ENCODE measurements around the gene USP32.
"Not testable (repeated sequence)": the region's sequence is repeated elsewhere in the genome, so short reads cannot be mapped to it uniquely, and the experiment has no call there.

USP32 gene

DNA sequence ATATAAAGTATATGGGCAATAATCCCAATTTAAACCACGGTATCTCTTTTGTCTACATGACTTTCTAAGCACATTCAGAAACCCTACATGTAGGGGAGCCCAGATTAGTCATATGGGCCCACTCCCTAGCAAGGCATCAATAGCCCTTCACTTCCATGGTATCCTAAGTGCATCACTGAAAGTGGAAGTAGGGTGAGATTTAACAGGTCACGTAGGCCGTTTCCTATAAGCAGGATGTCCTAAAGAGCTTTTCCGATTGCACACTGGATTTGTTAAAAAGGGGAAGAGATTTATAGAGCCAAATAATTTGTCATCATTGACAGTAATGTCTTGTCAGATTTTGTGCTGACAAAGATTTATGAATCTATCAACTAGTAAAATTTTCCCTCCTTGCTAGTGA is 203.2 kb downstream of the USP32 start:
- Histone ChIP-seq H3K4me3 (ENCODE audit: low read depth in 1 of 2, low read length in 2 of 2) (no peak overlapping the region), H3K9ac (ENCODE audit: low read depth in 1 of 2, low read length in 2 of 2) (no peak overlapping the region), H3K27ac (ENCODE audit: low read depth, low read length) (no peak overlapping the region), H3K4me1 (ENCODE audit: control insufficient read depth in 1 of 2, insufficient read depth in 2 of 2, low read length in 2 of 2) (no peaks in the 10 kb centered on the region), H3K36me3 (ENCODE audit: control insufficient read depth in 1 of 2, insufficient read depth in 2 of 2, low read length in 2 of 2) (peaks cover 0 to 44% of the 10 kb centered on the region in 2 donors), H3K9me3 (ENCODE audit: control insufficient read depth in 1 of 2, low read length in 2 of 2) (no peaks in the 10 kb centered on the region), H3K27me3 (ENCODE audit: control insufficient read depth in 1 of 2, insufficient read depth in 2 of 2, low read length in 2 of 2) (no peaks in the 10 kb centered on the region)

DNA sequence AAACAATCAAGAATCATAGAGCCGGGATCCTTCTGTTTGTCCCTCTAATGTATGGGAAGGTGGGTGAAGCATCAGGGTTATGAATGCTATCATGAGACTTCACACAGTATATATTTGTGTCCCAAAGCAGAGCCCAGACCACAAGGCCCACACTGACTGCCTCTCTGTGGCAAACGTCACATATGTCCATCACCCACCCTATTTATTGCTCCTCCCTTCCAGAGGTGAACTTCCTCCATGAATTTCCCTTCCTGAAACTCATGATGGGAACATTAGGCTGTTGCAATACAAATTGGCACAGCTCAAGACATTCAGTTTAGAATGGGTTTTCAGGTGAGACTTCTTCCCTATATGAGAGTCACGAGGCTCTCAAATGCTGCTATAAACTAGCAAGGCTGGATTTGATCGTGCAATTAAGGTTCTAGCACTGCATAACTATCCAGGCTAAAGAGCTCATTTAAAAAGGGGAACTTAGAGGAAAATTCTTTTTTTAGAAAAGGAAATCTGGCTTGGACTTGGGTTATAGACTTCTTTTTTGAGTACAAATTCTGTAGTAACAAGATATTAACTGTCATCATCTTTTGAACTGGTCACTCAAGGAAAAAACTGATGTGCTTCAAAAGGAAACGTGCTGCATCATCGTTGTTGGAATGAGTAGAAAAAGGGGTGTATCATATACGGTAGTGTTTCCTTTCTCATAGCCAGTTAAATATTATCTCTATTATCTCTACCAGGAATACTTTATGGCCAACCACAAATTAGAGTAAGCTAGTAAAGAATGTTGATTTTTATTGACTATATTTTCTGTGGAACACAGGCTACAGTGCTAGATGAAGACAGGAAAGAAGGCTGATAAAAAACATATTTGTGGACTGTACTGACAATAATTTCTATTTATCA is 204.8 kb downstream of the USP32 start:
- not testable (repeated sequence) for H3K9ac ChIP-seq (ENCODE audit: low read depth in 1 of 2, low read length in 2 of 2); H3K4me3 ChIP-seq (ENCODE audit: low read depth in 1 of 2, low read length in 2 of 2); H3K9me3 ChIP-seq (ENCODE audit: control insufficient read depth in 1 of 2, low read length in 2 of 2); H3K4me1 ChIP-seq (ENCODE audit: control insufficient read depth in 1 of 2, insufficient read depth in 2 of 2, low read length in 2 of 2); H3K27me3 ChIP-seq (ENCODE audit: control insufficient read depth in 1 of 2, insufficient read depth in 2 of 2, low read length in 2 of 2); H3K27ac ChIP-seq (ENCODE audit: low read depth, low read length)
- H3K36me3 ChIP-seq (ENCODE audit: control insufficient read depth in 1 of 2, insufficient read depth in 2 of 2, low read length in 2 of 2) = peaks cover 5 to 44% of the 10 kb centered on the region in 2 donors

DNA sequence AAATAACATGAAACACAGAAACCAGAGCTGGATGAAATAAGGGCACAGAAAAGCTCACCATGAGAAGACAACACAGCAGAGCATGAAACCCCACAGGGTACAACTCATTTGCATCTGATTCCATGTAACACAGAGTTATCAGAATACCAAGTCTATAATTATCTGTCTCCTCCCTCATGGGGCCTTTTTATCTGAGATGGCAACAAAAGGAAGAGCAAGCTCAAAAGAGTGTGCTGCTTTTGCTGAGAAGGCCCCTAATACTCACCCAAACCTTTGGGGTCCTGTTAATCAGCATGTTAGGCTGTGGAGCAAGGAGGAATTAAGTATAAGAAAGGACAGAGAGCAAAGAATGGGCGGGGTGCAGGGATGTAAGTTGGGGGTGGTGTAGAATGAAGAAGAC is 205.6 kb downstream of the USP32 start:
- H3K36me3 ChIP-seq (ENCODE audit: control insufficient read depth in 1 of 2, insufficient read depth in 2 of 2, low read length in 2 of 2) = peaks cover 5 to 41% of the 10 kb centered on the region in 2 donors

DNA sequence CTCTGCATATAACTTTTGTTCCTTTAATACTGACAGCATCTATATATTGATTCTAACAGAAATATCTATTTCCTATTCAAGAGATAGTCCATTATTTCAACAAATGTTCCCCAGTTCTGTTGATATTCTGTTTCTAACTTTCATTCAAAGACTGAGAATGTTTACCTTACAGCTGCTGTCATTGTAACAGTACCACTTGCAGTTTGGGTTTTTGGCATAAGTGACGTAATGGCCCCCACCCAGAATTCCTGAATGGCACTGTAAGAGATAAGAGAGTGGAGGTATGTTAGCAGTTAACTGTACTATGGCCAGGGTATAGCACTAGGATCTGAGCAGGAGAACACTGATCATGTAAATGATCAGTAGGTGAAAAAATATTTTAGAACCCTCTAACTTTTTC is 211.6 kb downstream of the USP32 start:
- H3K4me3 ChIP-seq (ENCODE audit: low read depth in 1 of 2, low read length in 2 of 2); H3K27ac ChIP-seq (ENCODE audit: low read depth, low read length); H3K9me3 ChIP-seq (ENCODE audit: control insufficient read depth in 1 of 2, low read length in 2 of 2); H3K9ac ChIP-seq (ENCODE audit: low read depth in 1 of 2, low read length in 2 of 2); H3K27me3 ChIP-seq (ENCODE audit: control insufficient read depth in 1 of 2, insufficient read depth in 2 of 2, low read length in 2 of 2); H3K4me1 ChIP-seq (ENCODE audit: control insufficient read depth in 1 of 2, insufficient read depth in 2 of 2, low read length in 2 of 2): not testable (repeated sequence)
- H3K36me3 ChIP-seq (ENCODE audit: control insufficient read depth in 1 of 2, insufficient read depth in 2 of 2, low read length in 2 of 2) = peaks cover 5 to 27% of the 10 kb centered on the region in 2 donors

More for the DNA sequence above, 205.6 kb downstream of the USP32 start:
- not testable (repeated sequence) for H3K27ac ChIP-seq (ENCODE audit: low read depth, low read length); H3K4me3 ChIP-seq (ENCODE audit: low read depth in 1 of 2, low read length in 2 of 2); H3K27me3 ChIP-seq (ENCODE audit: control insufficient read depth in 1 of 2, insufficient read depth in 2 of 2, low read length in 2 of 2); H3K9me3 ChIP-seq (ENCODE audit: control insufficient read depth in 1 of 2, low read length in 2 of 2); H3K4me1 ChIP-seq (ENCODE audit: control insufficient read depth in 1 of 2, insufficient read depth in 2 of 2, low read length in 2 of 2); H3K9ac ChIP-seq (ENCODE audit: low read depth in 1 of 2, low read length in 2 of 2)

DNA sequence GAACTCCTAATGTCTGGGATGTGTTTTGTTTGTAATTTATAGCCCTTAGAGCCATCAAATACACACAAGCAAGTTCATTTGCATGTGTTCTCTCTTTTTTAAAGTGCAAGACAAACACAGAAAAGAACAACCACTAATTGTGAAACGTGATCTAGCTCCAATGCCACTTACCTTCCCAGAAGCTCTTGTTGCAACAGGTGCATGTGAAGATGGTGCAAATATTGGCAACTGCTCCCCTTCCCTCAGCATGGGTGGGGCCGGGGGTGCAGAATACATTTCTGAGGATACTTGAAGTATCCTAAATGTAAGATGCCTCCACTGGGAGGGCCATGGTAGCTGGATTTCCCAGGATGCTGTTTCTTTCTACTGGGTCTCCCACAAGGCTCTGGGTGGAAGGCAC is 213.8 kb downstream of the USP32 start:
- not testable (repeated sequence) for H3K27ac ChIP-seq (ENCODE audit: low read depth, low read length); H3K9me3 ChIP-seq (ENCODE audit: control insufficient read depth in 1 of 2, low read length in 2 of 2); H3K9ac ChIP-seq (ENCODE audit: low read depth in 1 of 2, low read length in 2 of 2); H3K4me1 ChIP-seq (ENCODE audit: control insufficient read depth in 1 of 2, insufficient read depth in 2 of 2, low read length in 2 of 2); H3K4me3 ChIP-seq (ENCODE audit: low read depth in 1 of 2, low read length in 2 of 2); H3K27me3 ChIP-seq (ENCODE audit: control insufficient read depth in 1 of 2, insufficient read depth in 2 of 2, low read length in 2 of 2)
- H3K36me3 ChIP-seq (ENCODE audit: control insufficient read depth in 1 of 2, insufficient read depth in 2 of 2, low read length in 2 of 2) = peaks cover 5 to 18% of the 10 kb centered on the region in 2 donors

DNA sequence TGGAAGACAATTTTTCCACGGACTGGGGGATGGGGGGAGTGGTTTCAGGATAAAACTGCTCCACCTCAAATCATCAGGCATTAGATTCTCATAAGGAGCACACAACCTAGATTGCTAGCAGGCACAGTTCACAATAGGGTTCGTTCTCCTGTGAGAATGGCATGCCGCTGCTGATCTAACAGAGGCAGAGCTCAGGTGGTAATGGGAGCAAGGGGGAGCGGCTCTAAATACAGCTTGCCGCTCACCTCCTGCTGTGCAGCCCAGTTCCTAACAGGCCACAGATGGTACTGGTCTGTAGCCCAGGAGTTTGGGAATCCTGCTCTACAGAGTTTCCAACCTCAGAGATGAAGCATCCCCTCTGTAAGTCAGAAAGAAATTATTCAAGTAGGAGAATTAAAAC is 215.2 kb downstream of the USP32 start:
- H3K4me1 ChIP-seq (ENCODE audit: control insufficient read depth in 1 of 2, insufficient read depth in 2 of 2, low read length in 2 of 2); H3K9ac ChIP-seq (ENCODE audit: low read depth in 1 of 2, low read length in 2 of 2); H3K9me3 ChIP-seq (ENCODE audit: control insufficient read depth in 1 of 2, low read length in 2 of 2); H3K27me3 ChIP-seq (ENCODE audit: control insufficient read depth in 1 of 2, insufficient read depth in 2 of 2, low read length in 2 of 2); H3K27ac ChIP-seq (ENCODE audit: low read depth, low read length); H3K4me3 ChIP-seq (ENCODE audit: low read depth in 1 of 2, low read length in 2 of 2): not testable (repeated sequence)
- peaks cover 0 to 13% of the 10 kb centered on the region in 2 donors for H3K36me3 ChIP-seq (ENCODE audit: control insufficient read depth in 1 of 2, insufficient read depth in 2 of 2, low read length in 2 of 2)

DNA sequence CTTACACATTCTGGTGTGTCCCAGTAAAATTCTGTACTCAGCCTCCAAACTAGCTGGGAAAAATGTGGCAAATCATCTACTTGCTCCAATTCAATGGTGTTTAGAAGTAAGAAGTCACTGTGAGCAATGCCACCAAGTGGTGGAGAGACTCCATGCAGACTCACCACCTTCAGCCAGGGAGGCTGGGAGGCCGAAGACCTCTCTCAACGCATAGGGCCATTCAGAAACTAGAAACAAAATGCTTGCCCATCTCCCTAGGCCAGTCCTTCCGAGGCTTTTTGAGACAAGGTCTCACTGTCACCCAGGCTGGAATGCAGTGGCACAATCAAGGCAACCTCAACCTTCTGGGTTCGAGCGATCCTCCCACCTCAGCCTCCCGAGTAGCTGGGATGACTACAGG is 217.2 kb downstream of the USP32 start:
- not testable (repeated sequence) for H3K27ac ChIP-seq (ENCODE audit: low read depth, low read length); H3K9me3 ChIP-seq (ENCODE audit: control insufficient read depth in 1 of 2, low read length in 2 of 2); H3K9ac ChIP-seq (ENCODE audit: low read depth in 1 of 2, low read length in 2 of 2); H3K4me3 ChIP-seq (ENCODE audit: low read depth in 1 of 2, low read length in 2 of 2); H3K36me3 ChIP-seq (ENCODE audit: control insufficient read depth in 1 of 2, insufficient read depth in 2 of 2, low read length in 2 of 2); H3K27me3 ChIP-seq (ENCODE audit: control insufficient read depth in 1 of 2, insufficient read depth in 2 of 2, low read length in 2 of 2)
- peaks cover 14 to 16% of the 10 kb centered on the region in 2 donors for H3K4me1 ChIP-seq (ENCODE audit: control insufficient read depth in 1 of 2, insufficient read depth in 2 of 2, low read length in 2 of 2)

DNA sequence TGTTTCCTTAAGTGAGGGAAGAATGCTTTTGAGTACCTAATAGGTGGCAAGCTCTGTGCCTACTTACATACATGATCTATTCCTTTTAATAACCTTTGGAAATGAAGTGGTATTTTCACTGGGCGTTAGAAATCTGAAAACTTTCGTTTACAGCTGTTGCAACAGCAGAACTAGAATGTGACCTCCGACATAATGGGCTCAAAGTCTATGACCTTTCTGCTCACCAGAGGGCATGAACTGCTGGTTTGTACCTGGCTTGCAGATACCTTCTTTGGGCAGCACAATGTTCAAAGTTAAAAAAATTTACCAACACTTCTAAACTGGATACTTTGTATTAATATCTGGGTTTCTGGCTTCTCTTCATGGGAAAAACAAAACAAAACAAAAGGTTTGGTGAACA is 217.9 kb downstream of the USP32 start:
- H3K27ac ChIP-seq (ENCODE audit: low read depth, low read length) = no peak overlapping the region
- peaks cover 0 to 5% of the 10 kb centered on the region in 2 donors for H3K36me3 ChIP-seq (ENCODE audit: control insufficient read depth in 1 of 2, insufficient read depth in 2 of 2, low read length in 2 of 2)
- H3K27me3 ChIP-seq (ENCODE audit: control insufficient read depth in 1 of 2, insufficient read depth in 2 of 2, low read length in 2 of 2) = no peaks in the 10 kb centered on the region
- no peak overlapping the region for H3K9ac ChIP-seq (ENCODE audit: low read depth in 1 of 2, low read length in 2 of 2)
- no peak overlapping the region for H3K4me3 ChIP-seq (ENCODE audit: low read depth in 1 of 2, low read length in 2 of 2)
- H3K9me3 ChIP-seq (ENCODE audit: control insufficient read depth in 1 of 2, low read length in 2 of 2) = no peaks in the 10 kb centered on the region
- H3K4me1 ChIP-seq (ENCODE audit: control insufficient read depth in 1 of 2, insufficient read depth in 2 of 2, low read length in 2 of 2) = peaks cover 18 to 22% of the 10 kb centered on the region in 2 donors

DNA sequence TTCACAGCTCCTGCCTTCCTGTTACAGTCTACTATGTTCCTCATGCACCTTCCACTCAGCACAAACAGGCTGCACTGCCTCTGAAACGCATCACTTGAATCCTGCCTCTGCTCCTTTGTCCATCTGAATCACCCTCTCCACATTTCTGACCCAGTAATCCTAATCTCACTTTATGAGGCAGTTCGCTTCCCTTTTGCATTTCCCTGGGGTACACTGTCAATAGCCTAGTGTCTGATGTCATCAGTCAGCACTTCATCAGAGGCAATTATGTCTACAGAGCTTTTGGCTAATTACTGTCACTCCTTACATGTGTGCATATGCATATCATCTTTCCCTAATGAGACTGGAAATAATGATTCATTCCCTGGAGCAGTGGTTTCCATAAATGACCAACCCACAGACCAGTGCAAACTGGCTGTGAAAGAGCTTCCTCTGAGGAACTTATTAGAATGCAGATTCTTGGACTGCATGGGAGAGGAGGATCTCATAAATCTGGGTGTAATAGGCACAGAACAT is 218.6 kb downstream of the USP32 start:
- no peaks in the 10 kb centered on the region for H3K9me3 ChIP-seq (ENCODE audit: control insufficient read depth in 1 of 2, low read length in 2 of 2)
- no peak overlapping the region for H3K4me3 ChIP-seq (ENCODE audit: low read depth in 1 of 2, low read length in 2 of 2)
- peaks cover 18 to 22% of the 10 kb centered on the region in 2 donors for H3K4me1 ChIP-seq (ENCODE audit: control insufficient read depth in 1 of 2, insufficient read depth in 2 of 2, low read length in 2 of 2)
- no peaks in the 10 kb centered on the region for H3K27me3 ChIP-seq (ENCODE audit: control insufficient read depth in 1 of 2, insufficient read depth in 2 of 2, low read length in 2 of 2)
- H3K36me3 ChIP-seq (ENCODE audit: control insufficient read depth in 1 of 2, insufficient read depth in 2 of 2, low read length in 2 of 2) = peaks cover 0 to 3% of the 10 kb centered on the region in 2 donors
- H3K9ac ChIP-seq (ENCODE audit: low read depth in 1 of 2, low read length in 2 of 2) = no peak overlapping the region
- no peak overlapping the region for H3K27ac ChIP-seq (ENCODE audit: low read depth, low read length)

DNA sequence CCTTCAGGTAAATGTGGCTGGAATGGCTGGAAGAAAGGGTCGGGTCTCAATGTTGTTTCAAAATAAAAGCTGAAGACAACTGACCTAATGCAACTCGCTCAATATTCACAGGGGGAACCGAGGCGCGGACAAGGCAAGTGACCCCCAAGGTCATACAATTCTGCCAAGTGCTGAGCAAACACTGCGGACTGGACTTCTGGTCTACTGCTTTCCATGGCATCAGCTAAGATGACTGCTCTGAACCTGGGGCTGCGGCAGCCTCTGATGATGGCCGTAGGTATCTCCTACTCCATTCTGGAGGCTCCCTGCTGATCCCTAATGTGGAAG is 220.2 kb downstream of the USP32 start:
- Histone ChIP-seq H3K27me3 (ENCODE audit: control insufficient read depth in 1 of 2, insufficient read depth in 2 of 2, low read length in 2 of 2) (no peaks in the 10 kb centered on the region), H3K27ac (ENCODE audit: low read depth, low read length) (no peak overlapping the region), H3K4me1 (ENCODE audit: control insufficient read depth in 1 of 2, insufficient read depth in 2 of 2, low read length in 2 of 2) (peaks cover 24 to 33% of the 10 kb centered on the region in 2 donors), H3K9me3 (ENCODE audit: control insufficient read depth in 1 of 2, low read length in 2 of 2) (no peaks in the 10 kb centered on the region), H3K4me3 (ENCODE audit: low read depth in 1 of 2, low read length in 2 of 2) (no peak overlapping the region), H3K9ac (ENCODE audit: low read depth in 1 of 2, low read length in 2 of 2) (no peak overlapping the region), H3K36me3 (ENCODE audit: control insufficient read depth in 1 of 2, insufficient read depth in 2 of 2, low read length in 2 of 2) (no peaks in the 10 kb centered on the region)

Measured in duodenal mucosa (tissue), 2 donors.